HS-5 (cell line): ENCODE data around the gene TBCEL.

Experiments
- DNase-seq: peaks from one replicate; pipeline ENCODE4 v3.0.0-alpha.2; 2012; ENCODE audit warnings: low read depth

The TBCEL gene

DNA sequence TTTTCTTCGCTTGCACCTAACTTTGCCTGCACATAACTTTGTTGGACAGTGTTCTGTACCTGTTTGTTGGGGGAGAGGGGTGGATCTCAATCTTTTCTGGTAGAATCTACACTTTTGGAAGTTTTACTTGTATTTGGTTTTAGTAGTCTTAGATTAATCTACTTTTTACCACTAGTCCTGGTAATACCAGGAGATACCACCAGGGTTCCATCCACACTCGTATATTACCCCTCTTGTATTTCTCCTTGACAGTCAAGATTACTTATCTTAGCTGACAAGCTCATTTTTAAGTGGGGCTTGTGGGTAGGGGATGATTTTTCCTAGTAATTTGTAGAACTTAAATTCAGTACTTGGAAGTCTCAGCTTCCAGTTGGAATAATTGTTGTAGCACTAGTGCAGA lies 39.8 kb downstream of the TBCEL start:
- no peak for DNase-seq

DNA sequence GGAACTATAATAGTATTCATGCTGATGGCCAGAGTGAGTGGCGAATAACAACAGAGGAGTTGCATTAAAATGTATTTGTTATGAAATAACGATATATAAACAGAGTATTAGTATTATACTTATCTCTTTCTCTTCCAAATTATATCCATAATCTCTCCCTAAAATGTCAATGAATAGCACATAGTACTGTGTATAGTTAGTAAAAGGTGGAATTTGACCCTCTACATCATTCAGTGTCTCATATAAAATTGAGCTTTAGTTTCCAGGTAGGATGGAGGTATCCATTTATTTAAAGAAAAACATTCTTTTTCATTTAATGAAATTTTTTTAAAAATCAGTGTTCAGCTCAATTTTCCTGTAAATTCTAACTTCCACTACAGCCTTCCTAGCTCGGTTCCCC lies 42.7 kb downstream of the TBCEL start:
- DNase-seq: no peak

DNA sequence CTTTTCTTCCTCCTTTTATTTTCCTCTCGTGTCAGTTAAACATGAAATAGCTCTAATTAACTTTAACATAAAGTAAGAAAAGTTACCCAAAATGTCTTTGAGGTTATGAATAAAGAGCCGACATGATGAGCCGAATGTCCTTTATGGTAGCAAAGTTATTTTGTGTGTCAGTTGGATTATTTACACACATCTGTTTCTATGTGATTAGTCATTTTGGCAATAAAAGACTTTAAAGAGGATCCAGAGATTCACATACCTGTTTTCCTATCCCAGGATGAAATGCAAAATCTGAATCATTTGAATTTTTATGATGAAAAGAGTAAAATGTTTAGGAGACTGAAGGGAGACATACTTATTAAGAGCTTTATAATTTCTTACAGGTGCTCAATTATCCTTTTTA lies 43.1 kb downstream of the TBCEL start:
- DNase-seq: no peak

DNA sequence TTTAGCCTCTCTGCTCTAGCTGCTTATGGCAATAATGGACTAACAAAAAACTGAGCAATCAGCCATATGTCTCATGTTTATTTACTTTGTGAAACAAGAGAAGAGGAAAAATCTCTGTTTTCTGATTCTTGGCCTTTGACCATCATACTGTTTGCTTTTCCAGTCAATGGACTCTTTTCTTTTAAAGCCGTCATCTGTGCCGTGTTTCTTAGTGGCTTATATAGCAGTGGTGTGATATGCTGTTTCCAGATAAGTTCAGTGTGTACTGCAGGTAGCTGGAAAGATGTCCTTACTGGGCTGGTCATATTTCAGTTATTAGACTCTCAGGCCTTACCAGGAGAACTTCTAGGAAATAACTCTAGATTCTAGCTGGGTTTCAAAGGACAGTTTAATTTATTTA lies 43.6 kb downstream of the TBCEL start:
- no peak for DNase-seq

DNA sequence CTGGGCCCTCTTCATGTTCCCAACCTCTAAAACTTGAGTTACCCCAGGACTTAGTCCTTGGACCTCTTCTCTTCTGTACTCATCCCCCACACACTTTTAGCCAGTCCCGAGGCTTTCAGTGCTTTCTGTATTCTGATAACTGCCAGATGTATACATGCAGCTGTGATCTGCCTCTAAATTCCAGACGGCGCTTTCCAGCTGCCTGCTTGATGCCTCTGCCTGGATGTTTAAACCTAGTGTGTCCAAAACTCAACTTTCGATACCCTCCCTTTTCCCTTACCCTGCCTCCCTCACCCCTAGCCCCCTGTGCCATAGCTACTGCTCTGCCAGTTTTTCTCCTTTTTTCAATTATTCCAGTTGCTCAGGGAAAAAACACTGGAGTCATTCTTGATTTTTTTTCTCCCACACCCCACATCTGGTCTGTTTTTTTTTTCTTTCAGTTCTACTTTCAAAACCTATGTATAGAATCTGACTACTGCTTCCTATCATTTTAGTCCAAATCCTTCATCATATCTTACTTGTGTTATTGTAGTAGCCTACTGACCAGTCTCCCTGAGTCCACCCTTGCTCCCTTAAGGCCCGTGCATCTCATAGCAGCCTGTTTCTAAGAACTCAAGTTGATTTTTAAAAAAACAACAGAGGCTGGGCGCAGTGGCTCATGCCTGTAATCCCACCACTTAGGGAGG lies 44.2 kb downstream of the TBCEL start:
- DNase-seq: no peak

DNA sequence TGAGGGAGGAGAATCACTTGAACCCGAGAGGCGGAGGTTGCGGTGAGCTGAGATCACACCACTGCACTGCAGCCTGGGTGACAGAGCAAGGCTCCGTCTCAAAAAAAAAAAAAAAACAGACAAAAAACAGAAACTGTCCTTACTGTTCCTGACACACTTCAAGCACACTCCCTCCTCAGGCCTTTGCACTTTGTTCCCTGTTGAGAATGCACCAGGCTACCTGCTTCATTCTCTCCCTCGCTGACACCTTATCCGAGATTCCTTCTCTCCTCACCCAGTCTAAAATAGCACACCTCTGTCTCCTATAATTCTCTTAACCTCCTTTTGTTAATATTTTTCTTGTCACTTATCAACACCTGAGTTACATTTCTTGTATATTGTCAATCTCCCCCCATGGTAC lies 44.9 kb downstream of the TBCEL start:
- no peak for DNase-seq

DNA sequence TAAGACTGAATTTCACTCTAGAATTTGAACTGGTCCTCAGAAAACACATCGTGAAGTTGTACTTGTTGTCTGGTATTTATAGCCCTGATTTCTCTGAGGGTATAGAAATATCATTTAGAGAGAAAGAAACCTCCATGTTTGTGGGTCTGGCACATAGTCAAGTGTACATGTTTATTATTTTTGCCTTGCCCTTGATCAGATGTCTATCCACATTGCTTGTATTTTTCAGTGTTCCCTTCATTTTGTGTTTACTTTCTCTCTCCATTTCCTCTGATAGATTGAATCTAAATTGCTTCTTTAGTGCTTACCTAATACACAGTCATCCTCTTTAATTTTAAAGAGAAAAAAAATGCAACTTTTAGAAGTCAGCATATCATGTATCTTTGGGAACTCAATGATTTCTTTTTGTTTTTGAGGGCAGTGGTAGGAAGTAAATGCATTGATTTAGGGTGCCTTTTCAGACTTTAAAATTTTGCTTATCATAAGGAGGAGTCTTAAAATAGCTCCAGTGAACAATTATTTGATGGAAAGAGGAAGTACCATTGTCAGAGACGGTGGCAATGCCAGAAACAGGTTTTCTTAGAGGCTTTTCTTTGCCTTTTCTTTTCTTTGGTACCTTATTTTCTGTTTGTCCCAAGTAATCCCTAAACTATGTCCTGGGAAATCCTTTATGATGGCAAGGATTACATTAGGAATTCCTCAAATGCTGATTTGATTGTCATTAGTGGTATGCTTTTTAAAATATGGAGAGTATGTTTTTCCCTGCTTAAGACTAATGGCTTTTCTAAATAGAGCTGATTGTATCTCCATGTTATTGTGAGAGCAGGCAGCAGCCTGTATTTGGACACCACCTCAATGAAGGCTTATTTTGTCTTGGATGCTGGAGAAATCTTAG lies 47.3 kb downstream of the TBCEL start:
- DNase-seq: no peak

DNA sequence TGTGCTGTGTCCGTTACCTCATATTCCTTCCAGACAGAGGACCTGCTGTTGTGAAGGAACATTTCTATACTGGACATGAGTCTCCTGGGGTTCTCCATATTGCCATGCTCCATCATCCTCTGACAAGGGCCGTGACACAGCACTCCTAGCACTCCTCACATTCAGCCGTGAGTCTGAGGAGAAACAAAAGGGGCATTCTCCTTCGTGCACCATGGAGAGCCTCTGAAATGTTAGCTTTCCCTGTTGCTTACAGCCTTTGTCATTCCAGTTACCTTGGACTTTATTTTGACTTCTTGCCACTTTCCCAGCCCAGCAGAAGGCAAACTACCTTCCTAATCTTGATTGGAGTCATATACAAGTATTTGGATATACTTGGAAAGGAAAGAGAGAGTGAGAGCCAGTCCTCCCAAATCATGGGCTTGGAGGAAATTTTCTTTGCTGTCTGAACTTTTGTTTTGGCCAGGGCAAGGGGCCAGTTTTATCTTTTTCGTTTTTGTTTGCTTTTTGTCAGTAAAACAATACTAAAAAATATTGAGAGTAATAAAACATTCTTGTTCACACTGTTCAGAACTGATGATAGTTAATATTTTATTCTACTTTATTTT lies 48.0 kb downstream of the TBCEL start:
- no peak for DNase-seq

DNA sequence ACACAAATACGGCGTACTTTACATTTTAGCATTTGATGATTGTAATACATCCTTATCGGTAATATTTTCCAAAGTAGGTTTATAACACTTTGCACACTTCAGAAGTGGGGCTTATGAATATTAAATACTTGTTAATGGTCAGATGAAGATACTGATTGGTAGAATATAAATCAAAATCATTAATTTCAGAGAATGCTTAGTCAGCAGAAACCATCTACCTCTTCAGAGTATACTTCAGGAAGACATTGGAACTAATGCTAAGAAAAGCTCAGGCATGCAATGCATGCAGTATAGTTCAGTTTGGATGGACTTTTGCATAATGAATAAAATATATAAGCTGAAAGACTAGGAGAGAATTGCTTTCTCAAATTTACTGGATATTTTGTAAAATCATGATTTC lies 57.4 kb downstream of the TBCEL start:
- DNase-seq: no peak

DNA sequence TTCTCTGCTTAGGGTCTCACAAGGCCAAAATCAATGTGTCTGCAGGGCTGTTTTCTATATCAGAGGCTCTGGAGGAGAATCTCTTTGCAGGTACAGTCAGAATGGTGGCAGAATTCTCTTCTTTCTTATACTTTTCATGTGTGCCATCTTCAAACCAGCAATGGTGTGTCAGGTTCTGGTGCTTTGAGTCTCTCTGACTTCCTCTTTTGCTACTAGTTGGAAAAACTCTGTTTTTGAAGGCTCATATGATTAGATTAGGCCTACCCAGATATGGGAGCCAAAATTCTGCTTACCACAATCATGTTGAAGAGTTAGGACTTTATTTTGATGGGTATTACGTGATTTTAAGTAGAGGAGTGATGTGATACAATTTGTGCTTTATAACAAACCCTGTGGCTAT lies 58.3 kb downstream of the TBCEL start:
- no peak for DNase-seq

DNA sequence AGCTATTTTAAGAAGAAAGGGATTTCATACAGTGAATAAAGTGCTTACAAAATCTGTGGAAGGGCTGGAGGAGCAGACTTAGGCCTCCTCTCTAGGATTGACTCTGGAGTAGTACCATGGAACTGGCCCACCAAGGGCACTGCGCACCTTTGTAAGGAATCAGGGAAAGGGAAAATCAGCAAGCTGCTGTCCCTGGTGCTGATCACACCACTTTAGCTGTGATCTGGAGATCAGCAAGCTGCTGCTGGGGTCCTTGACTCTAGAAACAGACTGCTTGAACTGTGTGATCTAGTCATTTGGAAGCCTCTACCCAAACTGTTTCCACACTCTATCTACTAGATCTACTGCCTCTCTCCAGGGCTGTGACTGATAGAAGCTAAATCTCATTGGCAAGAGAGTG lies 58.8 kb downstream of the TBCEL start:
- no peak for DNase-seq

DNA sequence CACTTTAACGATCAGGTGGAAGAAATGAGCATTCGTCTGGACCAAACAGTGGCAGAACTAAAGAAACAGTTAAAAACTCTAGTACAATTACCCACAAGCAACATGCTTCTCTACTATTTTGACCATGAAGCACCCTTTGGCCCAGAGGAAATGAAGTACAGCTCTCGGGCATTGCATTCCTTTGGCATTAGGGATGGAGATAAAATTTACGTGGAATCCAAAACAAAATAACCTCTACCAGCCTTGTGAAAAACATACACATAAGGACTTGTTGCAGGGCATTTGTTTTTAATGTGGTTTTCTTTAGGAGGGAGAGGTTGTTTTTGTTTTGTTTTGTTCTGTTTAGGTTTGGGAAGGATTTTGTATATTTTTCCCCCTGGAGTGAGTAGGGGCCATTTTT lies 63.0 kb downstream of the TBCEL start:
- no peak for DNase-seq

DNA sequence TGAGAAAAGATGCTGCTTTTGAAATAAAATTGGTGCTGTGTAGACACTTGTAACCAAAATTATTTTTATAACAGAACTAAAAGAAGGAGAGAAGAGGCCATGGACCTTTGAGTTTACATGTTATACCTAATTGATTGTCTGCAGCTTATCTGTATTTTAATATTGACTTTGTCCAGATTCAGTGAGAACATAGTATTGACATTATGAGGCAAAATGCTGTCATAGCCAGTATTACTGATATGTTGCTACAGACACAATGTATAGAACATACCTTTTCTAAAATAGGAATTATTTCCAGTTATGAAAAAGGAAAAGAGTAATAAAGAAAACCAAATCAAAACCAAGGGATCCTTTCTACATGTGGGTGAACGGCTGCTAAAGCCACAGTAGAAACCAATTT lies 65.7 kb downstream of the TBCEL start:
- DNase-seq: no peak

DNA sequence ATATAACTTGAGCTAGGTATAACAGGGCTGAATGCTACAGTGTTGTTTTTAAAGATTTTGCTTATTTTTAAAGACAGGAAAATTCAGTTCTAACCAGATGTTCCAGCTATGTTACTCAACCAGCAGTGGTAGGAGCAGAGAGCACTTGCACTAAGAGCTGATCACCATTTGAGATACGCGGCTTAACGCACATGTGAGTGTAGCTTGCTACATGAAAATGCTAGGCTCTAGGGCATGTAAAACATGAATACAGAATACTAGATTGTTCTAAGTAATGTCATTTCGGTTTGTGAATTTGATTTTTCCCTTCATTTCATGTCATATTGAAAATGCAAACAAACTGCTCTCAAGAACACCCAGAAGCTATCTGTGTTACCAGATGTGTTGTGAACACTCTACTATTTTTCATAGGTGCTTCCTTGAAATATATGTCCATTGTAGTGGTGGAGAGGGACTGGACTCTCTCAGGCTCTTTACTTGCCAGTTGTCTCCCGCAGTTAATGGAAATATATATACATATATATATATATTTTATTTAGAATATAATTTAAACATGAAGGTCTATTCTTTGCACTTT lies 66.3 kb downstream of the TBCEL start:
- no peak for DNase-seq

DNA sequence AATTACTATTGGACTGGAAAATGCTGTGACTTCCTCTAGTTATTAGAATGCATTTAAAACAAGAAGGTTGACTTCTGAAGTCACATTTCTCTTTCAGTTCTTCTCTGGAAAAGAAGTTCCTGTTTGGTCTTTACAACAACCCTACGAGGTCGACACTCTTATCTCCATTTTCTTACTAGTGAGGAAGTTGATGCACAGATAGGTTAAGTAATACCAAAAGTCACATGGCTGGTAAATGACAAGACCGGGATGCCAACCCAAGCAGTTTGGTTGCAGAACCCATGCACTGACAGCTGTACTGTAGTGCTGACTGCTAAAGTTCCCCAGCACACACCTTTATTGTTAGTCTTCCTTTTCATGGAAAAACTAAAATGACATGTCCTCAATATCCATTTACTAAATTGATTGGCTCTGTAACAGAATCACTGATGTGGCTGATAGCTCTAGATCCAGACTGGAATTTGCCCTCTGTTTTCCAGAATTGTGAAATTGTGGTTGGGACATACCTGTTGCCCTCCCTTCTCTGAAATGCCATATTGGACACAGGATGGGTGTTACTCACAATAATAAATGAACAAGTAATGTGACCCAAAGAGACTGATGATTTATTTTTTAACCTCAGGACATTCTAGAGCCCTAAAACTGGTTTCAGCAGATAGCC lies 67.7 kb downstream of the TBCEL start:
- no peak for DNase-seq

DNA sequence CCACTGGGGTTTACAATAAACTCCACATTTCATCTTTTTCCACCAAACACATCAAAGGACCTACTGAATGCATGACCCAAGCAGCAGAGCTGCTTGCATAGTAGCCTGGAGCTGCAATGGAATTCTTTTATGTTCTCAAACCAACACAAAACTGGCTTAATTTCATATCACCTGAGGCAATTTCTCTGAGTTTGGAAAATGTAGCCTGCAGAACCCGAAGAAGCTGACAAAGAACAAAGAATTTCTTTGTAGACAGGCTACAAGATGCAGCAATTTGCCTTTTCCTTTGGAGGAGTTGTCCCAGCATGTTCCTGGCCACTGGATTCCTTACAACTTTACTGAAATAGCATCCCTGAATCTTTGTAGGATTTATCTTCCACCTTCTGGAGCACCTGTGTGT lies 71.7 kb downstream of the TBCEL start:
- no peak for DNase-seq

DNA sequence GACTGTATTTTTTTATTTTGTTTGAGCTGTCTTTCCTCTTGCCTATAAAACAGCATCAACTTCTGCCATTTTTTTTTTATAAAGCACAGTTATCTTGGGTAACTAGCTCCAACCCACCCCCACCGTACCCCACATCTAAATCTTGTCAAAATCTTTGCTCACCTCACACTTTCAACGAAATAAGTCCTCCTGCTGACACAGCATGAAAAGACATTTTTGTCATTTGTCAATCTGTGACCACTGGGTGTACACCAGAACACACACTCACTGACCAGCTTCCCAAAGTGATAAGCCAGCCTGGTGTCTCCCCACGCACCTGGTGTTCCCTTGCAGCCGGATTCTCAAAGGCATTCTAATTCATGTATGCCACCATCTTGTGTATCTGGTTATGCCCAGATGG lies 75.5 kb downstream of the TBCEL start:
- no peak for DNase-seq

DNA sequence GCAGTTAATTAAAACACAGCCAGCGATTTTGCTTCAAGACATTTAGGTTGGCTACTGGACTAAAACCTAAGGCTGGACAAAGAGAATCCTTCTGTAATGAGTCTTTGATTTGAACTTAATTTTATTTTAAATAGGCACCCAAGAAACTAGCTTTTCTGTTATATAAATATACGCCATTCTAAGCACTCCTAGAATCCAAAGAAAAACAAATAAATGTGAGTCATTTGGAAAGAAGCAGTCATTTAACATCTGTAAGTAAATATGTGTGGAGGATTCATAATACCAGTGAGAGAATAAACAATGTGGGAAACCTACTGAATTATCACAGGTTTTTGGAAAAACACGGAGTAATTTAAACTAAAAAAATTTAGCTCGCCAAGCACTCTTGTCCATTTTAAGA lies 76.0 kb downstream of the TBCEL start:
- DNase-seq: no peak

DNA sequence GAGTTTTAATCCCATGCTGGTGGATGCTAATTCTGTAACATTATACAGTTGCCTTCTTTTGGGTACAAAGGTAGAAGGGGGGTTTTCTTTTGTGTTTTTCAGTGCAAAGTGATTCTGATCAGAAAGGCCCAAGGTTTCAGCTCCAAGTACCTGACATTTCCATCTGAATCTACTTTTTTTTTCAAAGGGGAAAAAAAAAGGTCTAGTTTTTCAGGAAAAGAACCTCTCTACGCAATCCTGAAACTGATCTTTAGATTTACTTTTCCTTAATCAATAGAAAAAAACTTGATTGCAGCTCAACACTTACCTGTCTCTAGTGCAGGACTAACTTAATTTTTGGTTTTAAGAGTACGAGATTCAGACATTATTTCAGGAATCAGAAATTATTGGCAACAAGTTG lies 77.0 kb downstream of the TBCEL start, which contains the start of gene TECTA:
TECTA (plus strand) TSS at position 301 of the 400 bp plus-strand sequence. CDS start 1,423 bp downstream, outside the sequence.
- DNase-seq: no peak

DNA sequence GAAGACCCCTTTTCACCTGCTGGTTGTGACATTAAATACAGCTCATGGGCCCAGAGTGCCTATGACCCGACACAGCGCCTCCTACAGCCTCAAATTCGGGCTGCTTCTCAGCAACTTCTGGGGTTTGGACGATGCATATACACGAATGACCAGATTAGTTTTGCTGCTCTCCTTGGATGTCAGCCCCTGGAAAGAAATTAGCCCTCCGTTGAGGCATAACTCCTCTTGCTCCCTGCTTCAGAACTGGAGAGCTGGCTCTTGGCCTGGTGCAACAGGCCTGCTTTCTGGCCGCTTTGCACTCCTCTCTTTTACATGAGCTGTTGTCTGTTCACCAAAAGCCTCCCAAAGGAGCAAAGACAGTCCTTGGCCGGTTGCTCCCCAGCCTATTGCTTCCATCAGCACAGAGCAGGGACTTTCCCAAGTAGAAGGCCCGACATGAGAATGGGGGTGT lies 80.4 kb downstream of the TBCEL start:
- DNase-seq: no peak

DNA sequence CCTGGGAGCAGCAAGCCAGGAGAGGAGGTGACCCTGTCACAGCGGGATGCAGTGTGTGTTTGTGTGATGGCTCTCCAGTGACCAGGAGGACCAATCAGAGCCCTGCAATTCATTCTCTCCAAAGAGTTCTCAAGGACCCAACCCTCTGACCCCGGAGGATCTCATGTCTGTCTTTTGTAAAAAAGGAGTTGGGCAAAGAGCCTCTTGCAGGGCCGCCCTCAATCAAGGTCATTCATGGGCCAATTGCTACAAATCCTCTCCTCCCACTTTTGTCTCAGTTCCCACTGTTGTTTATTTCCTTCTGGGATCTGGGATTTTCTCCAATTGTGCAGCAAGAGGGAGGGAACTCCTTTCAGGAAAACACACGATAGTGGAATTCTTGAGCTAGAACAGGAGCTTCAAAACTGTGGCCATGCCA lies 81.2 kb downstream of the TBCEL start:
- DNase-seq: no peak
